SK-N-SH (cell line): Measurements from ENCODE around the gene IRAG1. TPM values are rescaled to one million over a fixed set of nuclear protein-coding genes. Genes with fewer than 3 reads are reported as not detected.

Source experiments
- CTCF ChIA-PET: fragments of 300-600, 350-600 bp; formaldehyde crosslinking; extraction: SDS; loops from one replicate; lab custom pipeline; 2021; lab: Yijun Ruan, JAX
- POLR2A ChIA-PET: fragments of 350-600 bp; sonication (Branson Sonifier 250); formaldehyde crosslinking; extraction: SDS; loops from one replicate; lab custom pipeline; 2020; ENCODE audit warnings: antibody characterized with exemption, inconsistent platforms; lab: Yijun Ruan, JAX
- DNase-seq: peaks from one replicate; pipeline ENCODE4 v3.0.0; 2012
- H2AFZ ChIP-seq: fragments of 200-600 bp; sonication (generic); 2 replicates; pipeline ENCODE4 v1.8.1; 2016; ENCODE audit warnings: antibody characterized with exemption, mild to moderate bottlenecking, low read depth
- H3F3A ChIP-seq: fragments of 200-600 bp; sonication (generic); replicated peaks from 2 replicates; pipeline ENCODE3; 2016; ENCODE audit warnings: antibody characterized with exemption, mild to moderate bottlenecking; ENCODE audit not compliant: insufficient read depth
- H3K27ac ChIP-seq, 2 experiments: fragments of 200-500 bp in 1 of 2; fragments of 200-600 bp in 1 of 2; sonication (Bioruptor generic) in 1 of 2; sonication (generic), shearing (Covaris generic) in 1 of 2; 2 replicates each; pipeline versions ENCODE4 v1.5.1 to v1.6.1; 2014 to 2016; ENCODE audit warnings: low read depth in 2 of 2, inconsistent platforms in 1 of 2, low read length in 1 of 2, mild to moderate bottlenecking in 1 of 2, mixed read lengths in 1 of 2
- H3K27me3 ChIP-seq: fragments of 200-600 bp; sonication (generic), shearing (Covaris generic); 2 replicates; pipeline ENCODE4 v1.6.1; 2016; ENCODE audit warnings: mixed run types; ENCODE audit not compliant: insufficient read depth
- H3K36me3 ChIP-seq, 2 experiments: fragments of 200-500 bp in 1 of 2; fragments of 200-600 bp in 1 of 2; sonication (Bioruptor generic) in 1 of 2; sonication (generic) in 1 of 2; replicated peaks in 1 of 2; 2 replicates each; pipeline versions ENCODE3 to v1.5.1; 2014 to 2016; ENCODE audit warnings: low read length in 1 of 2, mild to moderate bottlenecking in 1 of 2; ENCODE audit not compliant: insufficient read depth in 2 of 2, control insufficient read depth in 1 of 2
- H3K4me1 ChIP-seq, 2 experiments: fragments of 200-500 bp in 1 of 2; fragments of 200-600 bp in 1 of 2; sonication (Bioruptor generic) in 1 of 2; sonication (generic), shearing (Covaris generic) in 1 of 2; 2 replicates each; pipeline versions ENCODE4 v1.5.1 to v1.6.1; 2014 to 2016; ENCODE audit warnings: low read depth in 1 of 2, low read length in 1 of 2, mixed run types in 1 of 2; ENCODE audit not compliant: insufficient read depth in 2 of 2, control insufficient read depth in 1 of 2
- H3K4me2 ChIP-seq: fragments of 200-600 bp; sonication (generic), shearing (Covaris generic); 2 replicates; pipeline ENCODE4 v1.6.1; 2017; ENCODE audit warnings: mixed run types
- H3K4me3 ChIP-seq, 2 experiments: fragments of 200-500 bp in 1 of 2; fragments of 200-600 bp in 1 of 2; sonication (Bioruptor generic) in 1 of 2; sonication (generic), shearing (Covaris generic) in 1 of 2; 2 replicates each; pipeline versions ENCODE4 v1.5.1 to v1.8.1; 2014 to 2016; ENCODE audit warnings: low read depth in 2 of 2, inconsistent platforms in 1 of 2, low read length in 1 of 2, mild to moderate bottlenecking in 1 of 2, mixed read lengths in 1 of 2, moderate library complexity in 1 of 2
- H3K79me2 ChIP-seq: fragments of 200-600 bp; sonication (generic); 2 replicates; pipeline ENCODE4 v1.8.1; 2017; ENCODE audit warnings: mild to moderate bottlenecking; ENCODE audit not compliant: insufficient read depth
- H3K9ac ChIP-seq: fragments of 200-600 bp; sonication (generic); 2 replicates; pipeline ENCODE4 v1.6.1; 2017; ENCODE audit warnings: mixed run types
- H3K9me2 ChIP-seq: fragments of 200-600 bp; sonication (generic); 2 replicates; pipeline ENCODE4 v1.6.1; 2017; ENCODE audit warnings: mixed run types
- H3K9me3 ChIP-seq: fragments of 200-600 bp; sonication (generic); 2 replicates; pipeline ENCODE4 v1.6.1; 2017; ENCODE audit warnings: mixed run types, mild to moderate bottlenecking, moderate library complexity
- H4K20me1 ChIP-seq: fragments of 200-600 bp; sonication (generic); 2 replicates; pipeline ENCODE4 v1.6.1; 2017; ENCODE audit warnings: mild to moderate bottlenecking, mixed run types; ENCODE audit not compliant: insufficient read depth
- CTCF ChIP-seq: fragments of 200-600 bp; sonication (generic); IDR thresholded peaks from 2 replicates; pipeline ENCODE4 v1.6.1; 2017; ENCODE audit warnings: antibody characterized with exemption, mild to moderate bottlenecking, moderate library complexity
- EP300 ChIP-seq, 2 experiments: IDR thresholded peaks; 2 replicates each; pipeline versions ENCODE4 v1.4.0 to v1.6.1; 2012; ENCODE audit warnings: borderline replicate concordance in 1 of 2, low read depth in 1 of 2, low read length in 1 of 2
- FOSL2 ChIP-seq: IDR thresholded peaks from 2 replicates; pipeline ENCODE4 v1.4.0; 2012; ENCODE audit warnings: low read depth, mild to moderate bottlenecking, moderate library complexity, borderline replicate concordance
- FOXJ3 ChIP-seq: sonication (generic); formaldehyde crosslinking; IDR thresholded peaks from 2 replicates; pipeline ENCODE4 v1.5.1; 2020; ENCODE audit warnings: mild to moderate bottlenecking, missing genetic modification reagents
- GABPA ChIP-seq: IDR thresholded peaks from 2 replicates; pipeline ENCODE4 v1.4.0; 2012; ENCODE audit warnings: low read depth, mild to moderate bottlenecking
- GATA2 ChIP-seq: sonication (generic); formaldehyde crosslinking; IDR thresholded peaks from 2 replicates; pipeline ENCODE4 v1.5.0; 2020; ENCODE audit warnings: mild to moderate bottlenecking, missing genetic modification reagents
- MXI1 ChIP-seq: IDR thresholded peaks from 2 replicates; pipeline ENCODE4 v1.6.1; 2012; ENCODE audit warnings: mild to moderate bottlenecking, low read depth, low read length, improper control_type of control experiment
- POLR2AphosphoS5 ChIP-seq: IDR thresholded peaks from 2 replicates; pipeline ENCODE4 v1.6.1; 2012; ENCODE audit warnings: low read depth, low read length
- RCOR1 ChIP-seq: fragments of 150-350 bp; IDR thresholded peaks from 2 replicates; pipeline ENCODE4 v1.6.1; 2017; ENCODE audit warnings: antibody characterized with exemption, low read length
- REST ChIP-seq: IDR thresholded peaks from 2 replicates; pipeline ENCODE4 v1.6.1; 2012; ENCODE audit warnings: mild to moderate bottlenecking, low read depth, low read length, moderate library complexity
- SIN3A ChIP-seq: IDR thresholded peaks from 2 replicates; pipeline ENCODE4 v1.6.1; 2012; ENCODE audit warnings: low read depth, mild to moderate bottlenecking, low read length, moderate library complexity, borderline replicate concordance
- SMC3 ChIP-seq: IDR thresholded peaks from 2 replicates; pipeline ENCODE4 v1.6.1; 2012; ENCODE audit warnings: low read depth, low read length, improper control_type of control experiment
- TCF12 ChIP-seq: IDR thresholded peaks from 2 replicates; pipeline ENCODE4 v1.4.0; 2012
- USF1 ChIP-seq: IDR thresholded peaks from 2 replicates; pipeline ENCODE4 v1.4.0; 2012; ENCODE audit warnings: low read depth, borderline replicate concordance
- USF2 ChIP-seq: fragments of 150-350 bp; IDR thresholded peaks from 2 replicates; pipeline ENCODE4 v1.6.1; 2017; ENCODE audit warnings: antibody characterized with exemption, low read length, low read depth, borderline replicate concordance
- ZBTB33 ChIP-seq: IDR thresholded peaks from 2 replicates; pipeline ENCODE4 v1.4.0; 2012; ENCODE audit warnings: low read depth, borderline replicate concordance
- WGBS: methylation state at CpG from one replicate; pipeline ENCODE4 v1.1.6; 2017; ENCODE audit warnings: low lambda C conversion rate; 5-methylcytosine and 5-hydroxymethylcytosine counted together
- polyA plus RNA-seq, 3 experiments: library from polyadenylated mRNA; depleted of rRNA; stranded (reverse); fragments of >200 nt; gene quantifications; 2 replicates each; pipeline ENCODE4 v1.2.3, GENCODE V29; 2012

The IRAG1 gene
- polyA plus RNA-seq, 1 of the 3 experiments (the other 2 are of a cell fraction), result 0.05 TPM

- Histone ChIP-seq H3K4me1 (peaks cover 2 to 18% of the 10 kb centered on the region in 2 experiments; a peak in 3 of 4 replicates), H3K9me3 (no peaks in the 10 kb centered on the region), H4K20me1 (no peaks in the 10 kb centered on the region), H3K9ac (no peak overlapping the region), H3K9me2 (no peaks in the 10 kb centered on the region), H2AFZ (no peak overlapping the region), H3K27me3 (no peaks in the 10 kb centered on the region), H3K79me2 (no peaks in the 10 kb centered on the region), H3K36me3 (no peaks in the 10 kb centered on the region), H3K4me2 (no peak overlapping the region), H3F3A (no peaks in the 10 kb centered on the region), H3K27ac (no peak overlapping the region), H3K4me3 (no peak overlapping the region)
- DNase-seq, result no peak
- no peak for TF ChIP-seq EP300 (IDR thresholded peaks at IDR 0.05; ENCODE audit: borderline replicate concordance in 1 of 2, low read depth in 1 of 2, low read length in 1 of 2)
- TF ChIP-seq GATA2 (CRISPR knock-in tag), result no peak
- no peak for TF ChIP-seq MXI1
- TF ChIP-seq SMC3, result no peak
- POLR2A ChIA-PET, result no interaction called here
- WGBS, result 77% methylated on average over 4 of the region's 15 CpGs
- CTCF ChIA-PET, result interaction anchor here (1.0 to 1.4 kb wide), 4 partner anchors 15 to 110 kb away, joined by 3 to 4 read pairs (median 4); partner anchors contain the start of gene RNF141
Observed at GRCh38 chr11:10651656-10652361, 41.7 kb downstream of the IRAG1 start.

GRCh38 chr11:10650630-10651029 lies 42.9 kb downstream of the IRAG1 start:
- no peaks in the 10 kb centered on the region for H3K9me3 ChIP-seq
- H3K27ac ChIP-seq, result no peak overlapping the region
- no peak overlapping the region for H3K4me3 ChIP-seq
- no peaks in the 10 kb centered on the region for H3F3A ChIP-seq
- H3K9me2 ChIP-seq, result no peaks in the 10 kb centered on the region
- no peak overlapping the region for H3K9ac ChIP-seq
- no peak overlapping the region for H3K4me2 ChIP-seq
- H4K20me1 ChIP-seq, result no peaks in the 10 kb centered on the region
- no peak overlapping the region for H2AFZ ChIP-seq
- no peak for DNase-seq
- POLR2A ChIA-PET, result no interaction called here
- no peaks in the 10 kb centered on the region for H3K79me2 ChIP-seq
- no peaks in the 10 kb centered on the region for H3K27me3 ChIP-seq
- H3K4me1 ChIP-seq, result peaks cover 2 to 18% of the 10 kb centered on the region in 2 experiments; a peak in 3 of 4 replicates
- H3K36me3 ChIP-seq, result no peaks in the 10 kb centered on the region
- CTCF ChIA-PET, result interaction anchor here (0.7 to 1.4 kb wide), 4 partner anchors 16 to 237 kb away, joined by 3 to 4 read pairs (median 4); partner anchors contain the start of gene RNF141
- 88% methylated on average over 2 of the region's 2 CpGs for WGBS
- TF ChIP-seq ZBTB33 (no peak), GABPA (no peak), CTCF (no peak), FOXJ3 (CRISPR knock-in tag) (no peak), FOSL2 (no peak), REST (no peak), TCF12 (no peak), SIN3A (no peak), USF1 (no peak), RCOR1 (no peak), USF2 (no peak), MXI1 (no peak), POLR2AphosphoS5 (no peak), SMC3 (no peak)
